ENCODE measurements around the gene SERINC5.
A peak's percentile ranks its signal among the peaks of the same experiment; 100 is the strongest.

GRCh38 chr5:80187421-80188090, 68.3 kb downstream of the SERINC5 start:
- TF ChIP-seq, protein P1, sequence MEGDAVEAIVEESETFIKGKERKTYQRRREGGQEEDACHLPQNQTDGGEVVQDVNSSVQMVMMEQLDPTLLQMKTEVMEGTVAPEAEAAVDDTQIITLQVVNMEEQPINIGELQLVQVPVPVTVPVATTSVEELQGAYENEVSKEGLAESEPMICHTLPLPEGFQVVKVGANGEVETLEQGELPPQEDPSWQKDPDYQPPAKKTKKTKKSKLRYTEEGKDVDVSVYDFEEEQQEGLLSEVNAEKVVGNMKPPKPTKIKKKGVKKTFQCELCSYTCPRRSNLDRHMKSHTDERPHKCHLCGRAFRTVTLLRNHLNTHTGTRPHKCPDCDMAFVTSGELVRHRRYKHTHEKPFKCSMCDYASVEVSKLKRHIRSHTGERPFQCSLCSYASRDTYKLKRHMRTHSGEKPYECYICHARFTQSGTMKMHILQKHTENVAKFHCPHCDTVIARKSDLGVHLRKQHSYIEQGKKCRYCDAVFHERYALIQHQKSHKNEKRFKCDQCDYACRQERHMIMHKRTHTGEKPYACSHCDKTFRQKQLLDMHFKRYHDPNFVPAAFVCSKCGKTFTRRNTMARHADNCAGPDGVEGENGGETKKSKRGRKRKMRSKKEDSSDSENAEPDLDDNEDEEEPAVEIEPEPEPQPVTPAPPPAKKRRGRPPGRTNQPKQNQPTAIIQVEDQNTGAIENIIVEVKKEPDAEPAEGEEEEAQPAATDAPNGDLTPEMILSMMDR (IDR thresholded peaks at IDR 0.05; ENCODE audit: insufficient read depth, low read length), result no peak
- TF ChIP-seq GABPA (IDR thresholded peaks at IDR 0.05; ENCODE audit: low read depth) (no peak), SPI1 (IDR thresholded peaks at IDR 0.05; ENCODE audit: borderline replicate concordance, low read depth) (peak; percentile 35; the same call in 1 of the 2 replicates)
